Left ventricle myocardium inferior (tissue), 1 donor: ENCODE measurements around the gene ANGPT4. TPM values are rescaled to one million over a fixed set of nuclear protein-coding genes. Genes with fewer than 3 reads are reported as not detected.

ENCODE experiments used
- DNase-seq: peaks from one replicate; pipeline ENCODE4 v3.0.0-alpha.2; 2020
- H3K27ac ChIP-seq: fragments of 200-600 bp; replicated peaks from 2 replicates; pipeline ENCODE4 v1.8.0; 2021
- H3K27me3 ChIP-seq: fragments of 200-600 bp; 2 replicates; pipeline ENCODE4 v1.8.0; 2021; ENCODE audit warnings: low read depth
- H3K36me3 ChIP-seq: fragments of 200-600 bp; 2 replicates; pipeline ENCODE4 v1.8.0; 2021
- H3K4me1 ChIP-seq: fragments of 200-600 bp; 2 replicates; pipeline ENCODE4 v1.8.0; 2021
- H3K4me3 ChIP-seq: fragments of 200-600 bp; 2 replicates; pipeline ENCODE4 v1.8.0; 2021; ENCODE audit warnings: mild to moderate bottlenecking, moderate library complexity
- H3K9me3 ChIP-seq: fragments of 200-600 bp; replicated peaks from 2 replicates; pipeline ENCODE4 v1.8.0; 2021
- intact Hi-C: fragments of 100-400 bp; cut with micrococcal nuclease; formaldehyde crosslinking; loops from one replicate; pipeline ENCODE4 v1.11.0; 2022
- long read RNA-seq: library from polyadenylated mRNA; unstranded; transcript quantifications from one replicate; pipeline ENCODE4 v2.0.0, GENCODE V29; 2021
- total RNA-seq: library from RNA; stranded (reverse); fragmentation: NEBNext Ultra II Directional; extraction: Animal tissue kit (Norgen Biotek cat#: 25700); gene quantifications from one replicate; pipeline ENCODE4 v1.2.1, GENCODE V29; 2021
- TF ChIP-seq, protein P1 (sequence below): fragments of 200-600 bp; IDR thresholded peaks from 2 replicates; pipeline ENCODE4 v1.8.0; 2021; ENCODE audit warnings: antibody characterized with exemption, mild to moderate bottlenecking, borderline replicate concordance
- donor health status: DM: no; HTN: yes; CAD: no; lungs with severe emphysema.

Gene ANGPT4, protein sequence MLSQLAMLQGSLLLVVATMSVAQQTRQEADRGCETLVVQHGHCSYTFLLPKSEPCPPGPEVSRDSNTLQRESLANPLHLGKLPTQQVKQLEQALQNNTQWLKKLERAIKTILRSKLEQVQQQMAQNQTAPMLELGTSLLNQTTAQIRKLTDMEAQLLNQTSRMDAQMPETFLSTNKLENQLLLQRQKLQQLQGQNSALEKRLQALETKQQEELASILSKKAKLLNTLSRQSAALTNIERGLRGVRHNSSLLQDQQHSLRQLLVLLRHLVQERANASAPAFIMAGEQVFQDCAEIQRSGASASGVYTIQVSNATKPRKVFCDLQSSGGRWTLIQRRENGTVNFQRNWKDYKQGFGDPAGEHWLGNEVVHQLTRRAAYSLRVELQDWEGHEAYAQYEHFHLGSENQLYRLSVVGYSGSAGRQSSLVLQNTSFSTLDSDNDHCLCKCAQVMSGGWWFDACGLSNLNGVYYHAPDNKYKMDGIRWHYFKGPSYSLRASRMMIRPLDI
- 0.05 TPM for total RNA-seq
- long read RNA-seq, result 0 reads

DNA sequence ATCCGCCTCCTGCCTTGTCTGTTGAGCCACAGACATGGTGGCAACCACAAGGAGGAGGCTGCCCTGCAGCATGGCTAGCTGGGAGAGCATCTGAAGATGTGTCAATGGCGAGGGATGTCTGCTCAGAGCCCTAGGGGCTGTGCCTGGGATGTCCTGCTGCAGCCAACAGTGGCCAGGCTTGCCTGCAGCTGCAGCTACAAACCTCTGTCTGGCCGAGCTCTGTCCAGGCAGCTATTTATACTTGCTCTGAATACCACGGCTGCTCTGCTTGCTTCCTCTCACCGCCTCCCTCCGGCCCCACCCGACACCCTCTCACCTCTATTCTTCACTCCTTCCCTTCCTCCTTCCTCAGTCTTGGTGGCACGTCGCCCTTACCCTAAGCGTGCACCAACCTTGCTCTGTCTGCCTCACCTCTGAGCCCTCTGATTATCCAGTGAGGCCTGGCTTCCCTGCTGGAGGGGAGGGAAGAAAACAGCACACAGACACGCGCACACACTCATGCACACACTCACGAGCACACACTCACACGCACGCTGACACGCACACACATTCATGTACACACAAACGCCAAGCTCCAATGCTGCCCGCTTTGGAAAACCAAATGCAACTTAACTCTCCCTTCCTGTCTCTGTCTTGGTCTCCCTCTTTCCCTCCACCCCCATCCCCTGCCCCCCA, at the start of gene ANGPT4:
TSS of gene ANGPT4 (minus strand) at position 210 of the 675 bp plus-strand sequence. CDS start at position 90, 120 bp downstream.
- peaks cover 12% of the 10 kb centered on the region for H3K4me1 ChIP-seq
- peaks cover 33% of the 10 kb centered on the region for H3K27me3 ChIP-seq
- intact Hi-C loops, result no loop called here
- no peaks in the 10 kb centered on the region for H3K36me3 ChIP-seq
- no peak within 1 kb of the TSS for H3K27ac ChIP-seq
- TF ChIP-seq, protein P1, sequence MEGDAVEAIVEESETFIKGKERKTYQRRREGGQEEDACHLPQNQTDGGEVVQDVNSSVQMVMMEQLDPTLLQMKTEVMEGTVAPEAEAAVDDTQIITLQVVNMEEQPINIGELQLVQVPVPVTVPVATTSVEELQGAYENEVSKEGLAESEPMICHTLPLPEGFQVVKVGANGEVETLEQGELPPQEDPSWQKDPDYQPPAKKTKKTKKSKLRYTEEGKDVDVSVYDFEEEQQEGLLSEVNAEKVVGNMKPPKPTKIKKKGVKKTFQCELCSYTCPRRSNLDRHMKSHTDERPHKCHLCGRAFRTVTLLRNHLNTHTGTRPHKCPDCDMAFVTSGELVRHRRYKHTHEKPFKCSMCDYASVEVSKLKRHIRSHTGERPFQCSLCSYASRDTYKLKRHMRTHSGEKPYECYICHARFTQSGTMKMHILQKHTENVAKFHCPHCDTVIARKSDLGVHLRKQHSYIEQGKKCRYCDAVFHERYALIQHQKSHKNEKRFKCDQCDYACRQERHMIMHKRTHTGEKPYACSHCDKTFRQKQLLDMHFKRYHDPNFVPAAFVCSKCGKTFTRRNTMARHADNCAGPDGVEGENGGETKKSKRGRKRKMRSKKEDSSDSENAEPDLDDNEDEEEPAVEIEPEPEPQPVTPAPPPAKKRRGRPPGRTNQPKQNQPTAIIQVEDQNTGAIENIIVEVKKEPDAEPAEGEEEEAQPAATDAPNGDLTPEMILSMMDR, result no peak
- H3K9me3 ChIP-seq, result no peaks in the 10 kb centered on the region
- H3K4me3 ChIP-seq, result no peak within 1 kb of the TSS
- no peak for DNase-seq

GRCh38 chr20:963795-964194, 47.7 kb upstream of the ANGPT4 start:
- H3K4me1 ChIP-seq, result no peaks in the 10 kb centered on the region
- peaks cover 96% of the 10 kb centered on the region for H3K27me3 ChIP-seq
- no peak for DNase-seq
- intact Hi-C loops, result no loop called here
- TF ChIP-seq, protein P1, result no peak
- H3K4me3 ChIP-seq, result no peak overlapping the region
- no peaks in the 10 kb centered on the region for H3K36me3 ChIP-seq
- no peaks in the 10 kb centered on the region for H3K9me3 ChIP-seq
- no peak overlapping the region for H3K27ac ChIP-seq

DNA sequence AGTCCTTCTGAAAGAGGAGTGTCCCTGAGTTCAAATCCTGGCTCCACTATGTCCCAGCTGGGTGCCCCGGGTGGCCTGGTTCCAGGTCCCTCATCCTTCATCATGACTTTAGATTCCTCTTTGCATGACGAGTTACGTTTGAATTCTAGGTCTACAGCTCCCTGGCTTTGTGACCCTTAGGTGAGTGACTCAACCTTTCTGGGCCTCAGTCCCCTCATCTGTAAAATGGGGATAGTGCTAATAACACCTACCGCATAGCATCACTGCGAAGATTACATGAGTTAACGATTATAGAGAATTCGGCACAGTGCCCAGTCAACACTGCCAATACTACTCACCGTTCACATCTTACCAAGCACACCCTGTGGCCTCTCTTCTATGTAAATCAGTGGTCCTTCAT, 46.5 kb upstream of the ANGPT4 start:
- intact Hi-C loops, result no loop called here
- H3K4me1 ChIP-seq, result no peaks in the 10 kb centered on the region
- H3K4me3 ChIP-seq, result no peak overlapping the region
- TF ChIP-seq, protein P1, result no peak
- H3K27me3 ChIP-seq, result peaks cover 96% of the 10 kb centered on the region
- no peaks in the 10 kb centered on the region for H3K9me3 ChIP-seq
- no peak for DNase-seq
- H3K36me3 ChIP-seq, result no peaks in the 10 kb centered on the region
- H3K27ac ChIP-seq, result no peak overlapping the region

DNA sequence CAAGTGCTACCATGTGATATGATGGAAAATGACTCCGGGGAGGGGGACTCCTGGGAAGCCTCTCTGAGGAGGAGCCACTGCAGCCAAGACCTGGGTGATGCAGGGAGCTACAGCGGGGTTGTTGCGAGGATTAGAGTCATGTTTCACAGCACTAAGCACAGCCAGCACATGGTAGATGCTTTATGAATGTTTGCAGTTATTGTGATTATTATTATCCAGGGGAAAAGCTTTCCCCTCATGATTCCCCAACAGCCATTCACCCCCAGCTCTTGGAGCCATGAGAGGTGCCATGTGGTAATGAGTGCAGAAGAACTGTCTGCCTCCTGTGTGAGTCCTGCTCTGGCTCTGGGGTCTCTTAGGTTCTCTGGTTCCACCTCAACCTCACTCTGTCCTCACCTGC, 46.1 kb upstream of the ANGPT4 start:
- peaks cover 96% of the 10 kb centered on the region for H3K27me3 ChIP-seq
- intact Hi-C loops, result no loop called here

DNA sequence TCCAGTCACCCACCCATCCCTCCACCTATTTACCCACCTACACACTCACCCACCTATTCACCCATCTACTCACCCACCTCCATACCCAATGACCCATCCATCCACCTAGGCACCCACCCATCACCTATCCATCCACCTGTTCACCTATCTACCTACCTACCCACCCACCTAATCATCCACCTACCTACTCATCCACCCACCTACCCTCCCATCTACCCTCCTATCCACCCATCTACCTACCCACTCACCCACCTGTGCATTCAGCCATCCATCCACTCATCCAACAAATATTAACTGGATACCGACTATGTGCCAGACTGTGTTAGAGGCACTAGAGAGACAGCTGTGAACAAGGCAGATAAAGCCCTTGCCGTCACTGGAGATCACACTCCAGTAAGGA, 45.6 kb upstream of the ANGPT4 start:
- no peak for DNase-seq
- Histone ChIP-seq H3K9me3 (no peaks in the 10 kb centered on the region), H3K4me1 (no peaks in the 10 kb centered on the region), H3K27me3 (peaks cover 96% of the 10 kb centered on the region), H3K4me3 (no peak overlapping the region), H3K27ac (no peak overlapping the region), H3K36me3 (no peaks in the 10 kb centered on the region)
- intact Hi-C loops, result no loop called here
- TF ChIP-seq, protein P1, result no peak

More for the DNA sequence above, 46.1 kb upstream of the ANGPT4 start:
- H3K4me1 ChIP-seq, result no peaks in the 10 kb centered on the region
- no peaks in the 10 kb centered on the region for H3K9me3 ChIP-seq
- H3K27ac ChIP-seq, result no peak overlapping the region
- H3K36me3 ChIP-seq, result no peaks in the 10 kb centered on the region
- DNase-seq, result no peak
- TF ChIP-seq, protein P1, result no peak
- no peak overlapping the region for H3K4me3 ChIP-seq
